B cell (primary cell): Measurements from ENCODE around the gene BCL2L13. TPM values are rescaled to one million over a fixed set of nuclear protein-coding genes. Genes with fewer than 3 reads are reported as not detected.
"Not testable (repeated sequence)": the region's sequence is repeated elsewhere in the genome, so short reads cannot be mapped to it uniquely, and the experiment has no call there.

Experiments used
- ATAC-seq: fragments of 200-7000 bp; cut with Tn5 transposase; one replicate; pipeline ENCODE4 v1.10.0; 2021; ENCODE audit warnings: low read depth, mild to moderate bottlenecking, moderate number of reproducible peaks, moderate library complexity
- CTCF ChIA-PET: fragments of 350-600 bp; sonication (Branson Sonifier 250); formaldehyde crosslinking; loops from one replicate; lab custom pipeline; 2021; ENCODE audit warnings: antibody characterized with exemption, inconsistent platforms; lab: Charles Lee
- POLR2A ChIA-PET: fragments of 350-600 bp; sonication (Branson Sonifier 250); formaldehyde crosslinking; loops from one replicate; lab custom pipeline; 2021; ENCODE audit warnings: antibody characterized with exemption; lab: Charles Lee
- DNase-seq: peaks from one replicate; pipeline ENCODE4 v3.0.0; 2013
- H2AFZ ChIP-seq: 2 replicates; pipeline ENCODE4 v1.6.1; 2012; ENCODE audit warnings: mild to moderate bottlenecking, low read depth, low read length; ENCODE audit not compliant: insufficient read depth, poor library complexity, severe bottlenecking
- H3K27ac ChIP-seq, 2 donors: 1 replicate in 1 of 2; 2 replicates in 1 of 2; pipeline ENCODE4 v1.5.1; 2012 to 2013; ENCODE audit warnings: low read length in 2 of 2, mild to moderate bottlenecking in 2 of 2, moderate library complexity in 1 of 2
- H3K27me3 ChIP-seq, 4 experiments: fragments of 200-600 bp in 1 of 4; sonication (generic) in 1 of 4; replicated peaks in 1 of 4; 1 replicate in 2 of 4; 2 replicates in 2 of 4; pipeline versions ENCODE4 v1.6.1 to v1.7.0; 2013 to 2016; ENCODE audit warnings: low read length in 3 of 4, mild to moderate bottlenecking in 2 of 4, mixed read lengths in 1 of 4, moderate library complexity in 1 of 4; ENCODE audit not compliant: insufficient read depth in 4 of 4, control insufficient read depth in 3 of 4; ENCODE audit errors: control extremely low read depth in 1 of 4
- H3K36me3 ChIP-seq, 2 experiments: replicated peaks in 1 of 2; 1 replicate in 1 of 2; 2 replicates in 1 of 2; pipeline versions ENCODE4 v1.6.1 to v1.7.1; 2013; ENCODE audit warnings: low read length in 1 of 2; ENCODE audit not compliant: insufficient read depth in 2 of 2, control insufficient read depth in 1 of 2; ENCODE audit errors: control extremely low read depth in 1 of 2, extremely low read depth in 1 of 2
- H3K4me1 ChIP-seq, 2 donors: fragments of 200-600 bp in 1 of 2; sonication (generic) in 1 of 2; 1 replicate in 1 of 2; 2 replicates in 1 of 2; pipeline versions ENCODE4 v1.5.1 to v1.6.1; 2013 to 2017; ENCODE audit warnings: low read length in 2 of 2; ENCODE audit not compliant: control insufficient read depth in 2 of 2, insufficient read depth in 2 of 2
- H3K4me2 ChIP-seq: replicated peaks from 2 replicates; pipeline ENCODE3; 2012; ENCODE audit warnings: mild to moderate bottlenecking, low read depth, low read length; ENCODE audit not compliant: poor library complexity, severe bottlenecking
- H3K4me3 ChIP-seq, 5 experiments: fragments of 200-600 bp in 1 of 5; sonication (generic) in 1 of 5; 1 replicate in 3 of 5; 2 replicates in 2 of 5; pipeline versions ENCODE4 v1.5.1 to v1.7.0; 2011 to 2016; ENCODE audit warnings: low read length in 4 of 5, mild to moderate bottlenecking in 4 of 5, low read depth in 2 of 5, control low read depth in 1 of 5, moderate library complexity in 1 of 5; ENCODE audit not compliant: insufficient read depth in 1 of 5; ENCODE audit errors: control extremely low read depth in 1 of 5, extremely low read depth in 1 of 5
- H3K79me2 ChIP-seq: fragments of 200-600 bp; sonication (generic); one replicate; pipeline ENCODE4 v1.6.0; 2016; ENCODE audit warnings: low read length; ENCODE audit not compliant: control insufficient read depth, insufficient read depth
- H3K9ac ChIP-seq: fragments of 200-600 bp; sonication (generic); 2 replicates; pipeline ENCODE4 v1.6.1; 2017; ENCODE audit warnings: mild to moderate bottlenecking, low read length, moderate library complexity
- H3K9me3 ChIP-seq, 3 donors: one replicate each; pipeline versions ENCODE4 v1.6.1 to v1.7.1; 2013; ENCODE audit warnings: low read length in 2 of 3; ENCODE audit not compliant: control insufficient read depth in 2 of 3, insufficient read depth in 1 of 3; ENCODE audit errors: control extremely low read depth in 1 of 3
- H4K20me1 ChIP-seq: 2 replicates; pipeline ENCODE4 v1.6.0; 2012; ENCODE audit warnings: mild to moderate bottlenecking, low read length; ENCODE audit not compliant: insufficient read depth, control insufficient read depth, poor library complexity, severe bottlenecking
- H3K27ac Mint-ChIP-seq: one replicate; pipeline ENCODE4 v1.8.0; 2021; ENCODE audit warnings: mixed read lengths
- H3K27me3 Mint-ChIP-seq: one replicate; pipeline ENCODE4 v1.8.0; 2021; ENCODE audit warnings: mixed read lengths
- H3K4me1 Mint-ChIP-seq: one replicate; pipeline ENCODE4 v1.8.0; 2021; ENCODE audit warnings: mixed read lengths
- H3K4me3 Mint-ChIP-seq: one replicate; pipeline ENCODE4 v1.8.0; 2021; ENCODE audit warnings: mixed read lengths
- H3K9me3 Mint-ChIP-seq: one replicate; pipeline ENCODE4 v1.8.0; 2022; ENCODE audit warnings: mixed read lengths; ENCODE audit not compliant: insufficient read depth
- EZH2 ChIP-seq: IDR thresholded peaks from 2 replicates; pipeline ENCODE4 v1.6.1; 2012; ENCODE audit warnings: borderline replicate concordance, low read depth, mild to moderate bottlenecking, moderate library complexity, low read length; ENCODE audit not compliant: insufficient read depth, poor library complexity, severe bottlenecking
- WGBS: methylation state at CpG from one replicate; pipeline ENCODE4 v1.1.5; 2013; ENCODE audit warnings: missing lambda C conversion rate; ENCODE audit not compliant: insufficient coverage; 5-methylcytosine and 5-hydroxymethylcytosine counted together
- intact Hi-C: fragments of 100-400 bp; cut with micrococcal nuclease; formaldehyde crosslinking; loops from one replicate; pipeline ENCODE4 v1.10.0; 2022
- polyA plus RNA-seq: library from polyadenylated mRNA; depleted of rRNA; stranded (reverse); fragments of >200 nt; gene quantifications from 2 replicates; pipeline ENCODE4 v1.2.3, GENCODE V29; 2012
- total RNA-seq, 2 donors: library from RNA; stranded (reverse); fragments of 120-200 nt in 1 of 2; gene quantifications; 1 replicate in 1 of 2; 2 replicates in 1 of 2; pipeline versions ENCODE4 v1.2.3 to v1.2.4, GENCODE V29; 2013 to 2022

The BCL2L13 gene
- total and polyA plus RNA-seq, 2 donors (not counting 1 experiment from before 2014, with no cell fraction given) = 19.2 to 29.9 TPM

- CTCF ChIA-PET = no interaction called here
- Histone ChIP-seq H4K20me1 (no peaks in the 10 kb centered on the region), H3K4me2 (no peak overlapping the region), H3K36me3 (no peaks in the 10 kb centered on the region), H3K27me3 (no peaks in the 10 kb centered on the region), H3K27ac (no peak overlapping the region), H3K79me2 (peaks cover 9% of the 10 kb centered on the region), H3K4me1 (peaks cover 13 to 17% of the 10 kb centered on the region in 2 donors), H3K9ac (no peak overlapping the region), H3K4me3 (no peak overlapping the region), H3K9me3 (no peaks in the 10 kb centered on the region), H2AFZ (no peak overlapping the region)
- no peaks in the 10 kb centered on the region for H3K27me3 Mint-ChIP-seq
- intact Hi-C loops = loop anchor here (5.0 kb wide), 1 partner anchor 417 kb away; the partner anchor contains the start of gene ADA2
- no peaks in the 10 kb centered on the region for H3K9me3 Mint-ChIP-seq
- POLR2A ChIA-PET = no interaction called here
- no peak overlapping the region for H3K27ac Mint-ChIP-seq
- TF ChIP-seq EZH2 = no peak
- H3K4me3 Mint-ChIP-seq = no peak overlapping the region
- DNase-seq (no peak), ATAC-seq (no peak)
- WGBS = 100% methylated on average over 2 of the region's 3 CpGs
- peaks cover 20% of the 10 kb centered on the region for H3K4me1 Mint-ChIP-seq
Observed at GRCh38 chr22:17634696-17635095, 3.9 kb upstream of the BCL2L13 start.

- H2AFZ ChIP-seq, H3K36me3 ChIP-seq, H3K4me3 Mint-ChIP-seq, ATAC-seq, H3K4me2 ChIP-seq, H3K27ac ChIP-seq, H3K27ac Mint-ChIP-seq, CTCF ChIA-PET, H4K20me1 ChIP-seq, H3K9ac ChIP-seq, H3K4me3 ChIP-seq, H3K27me3 ChIP-seq, H3K27me3 Mint-ChIP-seq, DNase-seq, H3K9me3 Mint-ChIP-seq, H3K9me3 ChIP-seq: not testable (repeated sequence)
- POLR2A ChIA-PET = interaction anchor here (0.7 kb wide), 1 partner anchor 86 kb away, joined by 8 read pairs; no protein-coding TSS in a partner anchor
- peaks cover 15 to 20% of the 10 kb centered on the region in 2 donors for H3K4me1 ChIP-seq
- intact Hi-C loops = loop anchor here (5.0 kb wide), 1 partner anchor 420 kb away; the partner anchor contains the start of gene ADA2
- WGBS = 88% methylated on average over 9 of the region's 10 CpGs
- H3K79me2 ChIP-seq = peaks cover 23% of the 10 kb centered on the region
- H3K4me1 Mint-ChIP-seq = peaks cover 25% of the 10 kb centered on the region
Observed at GRCh38 chr22:17636850-17637249, 1.7 kb upstream of the BCL2L13 start.
